IMR-90 (cell line): ENCODE data around the gene PLCL1.

Source experiments
- SMC3 ChIP-seq: fragments of 150-350 bp; IDR thresholded peaks from 2 replicates; pipeline ENCODE4 v1.6.1; 2016; ENCODE audit warnings: low read depth, mild to moderate bottlenecking, antibody characterized with exemption, low read length, moderate library complexity
- TF ChIP-seq, protein P1 (sequence below): conservative IDR thresholded peaks from 2 replicates; pipeline ENCODE4 v1.5.1; 2012; ENCODE audit warnings: mild to moderate bottlenecking, low read depth, low read length, improper control_type of control experiment

- TF ChIP-seq SMC3 = no peak
- TF ChIP-seq, protein P1, sequence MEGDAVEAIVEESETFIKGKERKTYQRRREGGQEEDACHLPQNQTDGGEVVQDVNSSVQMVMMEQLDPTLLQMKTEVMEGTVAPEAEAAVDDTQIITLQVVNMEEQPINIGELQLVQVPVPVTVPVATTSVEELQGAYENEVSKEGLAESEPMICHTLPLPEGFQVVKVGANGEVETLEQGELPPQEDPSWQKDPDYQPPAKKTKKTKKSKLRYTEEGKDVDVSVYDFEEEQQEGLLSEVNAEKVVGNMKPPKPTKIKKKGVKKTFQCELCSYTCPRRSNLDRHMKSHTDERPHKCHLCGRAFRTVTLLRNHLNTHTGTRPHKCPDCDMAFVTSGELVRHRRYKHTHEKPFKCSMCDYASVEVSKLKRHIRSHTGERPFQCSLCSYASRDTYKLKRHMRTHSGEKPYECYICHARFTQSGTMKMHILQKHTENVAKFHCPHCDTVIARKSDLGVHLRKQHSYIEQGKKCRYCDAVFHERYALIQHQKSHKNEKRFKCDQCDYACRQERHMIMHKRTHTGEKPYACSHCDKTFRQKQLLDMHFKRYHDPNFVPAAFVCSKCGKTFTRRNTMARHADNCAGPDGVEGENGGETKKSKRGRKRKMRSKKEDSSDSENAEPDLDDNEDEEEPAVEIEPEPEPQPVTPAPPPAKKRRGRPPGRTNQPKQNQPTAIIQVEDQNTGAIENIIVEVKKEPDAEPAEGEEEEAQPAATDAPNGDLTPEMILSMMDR = no peak
These were observed 24.2 kb downstream of the PLCL1 start for GRCh38 chr2:197828464-197829135.
